SIG-M5 (cell line): ENCODE results near the gene HOXC5.

Experiments used
- DNase-seq: peaks from one replicate; lab custom pipeline; 2025; lab: John Stamatoyannopoulos, UW

The HOXC5 gene

GRCh38 chr12:54019924-54020590, 12.8 kb upstream of the HOXC5 start:
- no peak for DNase-seq

GRCh38 chr12:54020591-54021405, 12.1 kb upstream of the HOXC5 start:
- DNase-seq = no peak

GRCh38 chr12:54021432-54022013, 11.3 kb upstream of the HOXC5 start:
- no peak for DNase-seq

GRCh38 chr12:54022960-54023884, 9.6 kb upstream of the HOXC5 start:
- no peak for DNase-seq

GRCh38 chr12:54024127-54024526, 8.7 kb upstream of the HOXC5 start:
- DNase-seq = no peak

- no peak for DNase-seq
These were observed 8.1 kb upstream of the HOXC5 start for GRCh38 chr12:54024581-54025305.

- no peak for DNase-seq
These were observed 7.1 kb upstream of the HOXC5 start for GRCh38 chr12:54025499-54026405.

- no peak for DNase-seq
These were observed 6.0 kb upstream of the HOXC5 start for GRCh38 chr12:54026640-54027441.

- no peak for DNase-seq
These were observed 5.4 kb upstream of the HOXC5 start for GRCh38 chr12:54027442-54027786.

GRCh38 chr12:54028314-54029201, 4.3 kb upstream of the HOXC5 start, which contains the start of gene HOXC6:
Gene HOXC6 (plus strand): TSS chr12:54028440. CDS start chr12:54028522, 82 bp downstream.
- DNase-seq = no peak

- no peak for DNase-seq
These were observed 3.1 kb upstream of the HOXC5 start for GRCh38 chr12:54029529-54030441.

- DNase-seq = no peak
These were observed 2.4 kb upstream of the HOXC5 start for GRCh38 chr12:54030442-54030801.

- no peak for DNase-seq
These were observed 1.9 kb upstream of the HOXC5 start for GRCh38 chr12:54030889-54031471.

GRCh38 chr12:54031480-54031879, 1.4 kb upstream of the HOXC5 start:
- no peak for DNase-seq

GRCh38 chr12:54032086-54032619, 697 bp upstream of the HOXC5 start:
- no peak for DNase-seq

GRCh38 chr12:54033106-54033979, 493 bp downstream of the HOXC5 start:
- no peak for DNase-seq
